Stimulated activated CD4-positive, alpha-beta T cell treated with anti-CD3 and anti-CD28 coated beads, Interleukin-4, amount 100 ng/mL, for 48 hours (primary cell): Measurements from ENCODE around the gene TUBB4B.
"Not testable (repeated sequence)": the region's sequence is repeated elsewhere in the genome, so short reads cannot be mapped to it uniquely, and the experiment has no call there.

Source experiments
- DNase-seq, 2 donors: peaks; one replicate each; pipeline ENCODE4 v3.0.0-alpha.2; 2020; ENCODE audit warnings: low read depth in 2 of 2

The TUBB4B gene

DNA sequence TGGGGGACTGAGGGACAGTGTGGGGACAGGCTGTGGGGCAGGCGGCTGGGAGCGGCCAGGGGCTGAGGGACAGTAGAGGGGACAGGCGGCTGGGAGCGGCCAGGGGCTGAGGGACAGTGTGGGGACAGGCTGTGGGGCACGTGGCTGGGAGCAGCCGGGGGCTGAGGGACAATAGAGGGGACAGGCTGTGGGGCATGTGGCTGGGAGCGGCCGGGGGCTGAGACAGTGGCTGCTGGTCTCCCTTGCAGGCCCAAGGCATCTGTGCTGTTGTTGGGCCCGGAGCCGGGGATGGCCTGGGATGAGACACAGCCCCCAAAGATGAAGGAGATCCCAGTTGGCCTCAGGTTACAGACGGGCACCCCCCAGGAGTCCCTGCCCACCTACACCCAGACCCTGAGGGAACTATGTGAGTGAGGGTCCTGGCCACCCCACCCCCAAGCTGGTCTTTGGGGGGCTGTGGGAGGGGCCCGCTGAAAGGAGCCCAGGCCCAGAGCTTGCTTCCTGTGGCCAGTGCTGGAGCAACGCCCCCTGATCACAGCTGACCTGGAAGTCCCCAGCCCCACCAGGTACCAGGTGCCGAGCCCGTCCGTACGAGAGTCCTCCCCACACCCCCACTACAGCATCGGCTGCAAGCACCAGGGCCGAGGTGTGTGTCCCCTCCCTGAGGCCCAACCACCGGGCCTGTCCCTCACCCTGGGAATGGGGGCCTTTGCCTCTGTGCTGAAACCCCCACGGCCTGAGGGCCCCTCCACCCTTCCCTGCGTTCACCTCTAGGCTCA lies 10.6 kb downstream of the TUBB4B start:
- DNase-seq = no peak

- DNase-seq = no peak
Measured at GRCh38 chr9:137252555-137253506, 11.7 kb downstream of the TUBB4B start.

DNA sequence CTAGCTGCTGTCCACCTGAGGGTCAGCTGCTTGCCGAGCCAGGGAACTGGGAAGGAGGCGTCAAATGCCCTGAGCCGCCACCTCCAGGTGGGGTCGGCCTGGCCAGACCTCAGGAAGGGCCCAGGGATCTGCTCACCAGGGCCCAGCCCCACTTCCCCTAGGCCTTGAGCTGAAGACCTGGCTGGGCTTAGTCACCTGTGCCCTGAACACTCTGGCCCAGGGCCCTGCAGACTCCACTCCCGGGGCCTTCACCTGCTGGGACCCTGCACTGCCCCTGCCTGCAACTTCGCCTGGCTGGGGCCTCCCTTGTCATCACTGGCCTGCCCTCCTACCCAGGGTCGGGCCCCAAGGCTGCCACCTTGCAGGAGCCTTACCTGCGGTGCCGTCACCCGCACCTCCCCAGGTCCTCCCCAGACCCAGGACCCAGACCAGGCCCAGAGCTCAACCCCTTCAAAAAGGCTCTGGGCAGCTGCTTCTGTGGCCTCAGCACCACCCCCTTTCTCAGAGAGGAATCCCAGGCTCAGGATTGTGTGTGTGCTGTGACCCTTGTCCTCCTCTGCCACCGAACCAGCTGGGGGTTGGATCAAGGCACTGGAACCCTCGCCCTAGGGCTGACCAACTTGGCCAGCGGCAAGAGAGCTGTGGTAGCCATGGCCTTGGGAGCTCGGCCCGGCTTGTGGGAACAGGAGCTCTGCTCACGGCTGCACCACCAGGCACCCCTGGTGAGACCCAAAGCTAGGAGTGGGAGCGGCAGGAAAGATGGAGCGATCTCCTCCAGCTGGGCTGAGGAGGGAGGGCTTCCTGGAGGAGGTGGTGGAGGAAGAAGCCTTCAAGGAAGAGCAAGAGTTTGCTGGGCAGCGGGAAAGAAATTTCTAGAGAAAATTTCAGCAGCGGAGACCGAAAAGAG lies 12.9 kb downstream of the TUBB4B start:
- DNase-seq = no peak

GRCh38 chr9:137254624-137255447 lies 13.7 kb downstream of the TUBB4B start, which contains the start of gene NELFB:
Gene NELFB (plus strand): TSS chr9:137255327.
- peak; percentile 94 to 97 for DNase-seq

GRCh38 chr9:137255448-137256114 lies 14.5 kb downstream of the TUBB4B start:
- peak in 1 of 2 donors; percentile 21 for DNase-seq

- DNase-seq = no peak
Measured at GRCh38 chr9:137256362-137256761, 15.3 kb downstream of the TUBB4B start.

DNA sequence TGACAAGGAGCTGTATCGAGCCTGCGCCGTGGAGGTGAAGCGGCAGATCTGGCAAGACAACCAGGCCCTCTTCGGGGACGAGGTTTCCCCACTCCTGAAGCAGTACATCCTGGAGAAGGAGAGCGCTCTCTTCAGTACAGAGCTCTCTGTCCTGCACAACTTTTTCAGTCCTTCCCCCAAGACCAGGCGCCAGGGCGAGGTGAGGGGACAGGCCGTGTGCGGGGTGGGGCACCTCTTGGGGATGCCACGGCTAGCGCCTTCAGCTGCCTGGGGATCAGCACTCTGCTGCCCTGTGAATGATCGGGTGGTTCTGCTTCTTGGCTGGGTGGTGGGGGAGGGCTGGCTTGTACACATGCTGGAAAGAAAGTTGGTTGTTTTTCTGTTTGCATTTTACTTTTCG lies 15.8 kb downstream of the TUBB4B start:
- no peak for DNase-seq

DNA sequence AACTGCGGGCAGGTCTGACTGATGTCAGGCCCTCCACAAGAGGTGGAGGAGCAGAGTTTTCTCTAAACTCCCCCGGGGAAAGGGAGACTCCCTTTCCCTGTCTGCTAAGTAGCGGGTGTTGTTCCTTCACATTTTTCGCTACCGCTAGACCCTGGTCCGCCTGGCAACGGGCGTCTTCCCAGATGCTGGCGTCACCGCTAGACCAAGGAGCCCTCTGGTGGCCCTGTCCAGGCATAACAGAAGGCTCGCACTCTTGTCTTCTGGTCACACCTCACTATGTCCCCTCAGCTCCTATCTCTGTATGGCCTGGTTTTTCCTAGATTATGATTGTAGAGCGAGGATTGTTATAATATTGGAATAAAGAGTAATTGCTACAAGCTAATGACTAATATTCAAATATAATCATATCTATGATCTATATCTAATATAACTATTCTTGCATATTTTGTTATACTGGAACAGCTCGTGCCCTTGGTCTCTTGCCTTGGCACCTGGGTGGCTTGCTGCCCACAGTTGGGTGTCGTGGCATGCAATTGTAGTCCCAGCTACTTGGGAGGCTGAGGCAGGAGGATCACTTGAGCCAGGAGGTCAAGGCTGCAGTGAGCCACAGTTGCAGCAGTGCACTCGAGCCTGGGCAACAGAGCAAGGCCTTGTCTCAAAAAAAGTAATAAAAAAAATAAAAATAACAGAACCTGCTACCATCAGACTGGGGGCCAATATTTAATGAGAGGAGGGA lies 21.3 kb downstream of the TUBB4B start:
- DNase-seq = not testable (repeated sequence)

DNA sequence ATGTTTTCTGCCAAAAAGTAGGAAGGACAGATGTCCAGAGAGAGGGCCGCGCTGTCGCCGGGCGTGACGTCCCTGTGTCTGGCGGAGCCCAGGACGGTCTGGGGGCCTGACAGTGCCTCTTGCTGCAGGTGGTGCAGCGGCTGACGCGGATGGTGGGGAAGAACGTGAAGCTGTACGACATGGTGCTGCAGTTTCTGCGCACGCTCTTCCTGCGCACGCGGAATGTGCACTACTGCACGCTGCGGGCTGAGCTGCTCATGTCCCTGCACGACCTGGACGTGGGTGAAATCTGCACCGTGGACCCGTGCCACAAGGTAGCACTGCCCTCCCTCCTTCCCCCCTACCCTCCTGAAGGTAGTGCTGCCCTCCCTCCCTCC lies 21.8 kb downstream of the TUBB4B start:
- no peak for DNase-seq

- no peak for DNase-seq
Measured at GRCh38 chr9:137263506-137263905, 22.4 kb downstream of the TUBB4B start.

DNA sequence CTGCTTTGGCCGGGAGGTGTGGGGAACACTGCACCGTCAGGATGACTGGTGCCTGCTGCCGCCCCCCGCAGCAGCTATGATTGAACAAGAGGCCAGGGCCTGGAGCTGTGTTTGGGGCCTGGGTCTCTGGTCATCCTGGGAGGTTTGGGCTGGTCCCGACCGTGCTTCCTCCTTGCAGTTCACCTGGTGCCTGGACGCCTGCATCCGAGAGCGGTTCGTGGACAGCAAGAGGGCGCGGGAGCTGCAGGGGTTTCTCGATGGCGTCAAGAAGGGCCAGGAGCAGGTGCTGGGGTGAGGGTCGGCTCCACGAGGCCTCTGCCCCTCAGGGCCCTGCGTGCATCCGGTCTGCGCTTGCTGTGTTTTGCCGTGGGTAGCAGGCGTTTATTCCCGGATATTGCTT lies 23.0 kb downstream of the TUBB4B start:
- DNase-seq = no peak

DNA sequence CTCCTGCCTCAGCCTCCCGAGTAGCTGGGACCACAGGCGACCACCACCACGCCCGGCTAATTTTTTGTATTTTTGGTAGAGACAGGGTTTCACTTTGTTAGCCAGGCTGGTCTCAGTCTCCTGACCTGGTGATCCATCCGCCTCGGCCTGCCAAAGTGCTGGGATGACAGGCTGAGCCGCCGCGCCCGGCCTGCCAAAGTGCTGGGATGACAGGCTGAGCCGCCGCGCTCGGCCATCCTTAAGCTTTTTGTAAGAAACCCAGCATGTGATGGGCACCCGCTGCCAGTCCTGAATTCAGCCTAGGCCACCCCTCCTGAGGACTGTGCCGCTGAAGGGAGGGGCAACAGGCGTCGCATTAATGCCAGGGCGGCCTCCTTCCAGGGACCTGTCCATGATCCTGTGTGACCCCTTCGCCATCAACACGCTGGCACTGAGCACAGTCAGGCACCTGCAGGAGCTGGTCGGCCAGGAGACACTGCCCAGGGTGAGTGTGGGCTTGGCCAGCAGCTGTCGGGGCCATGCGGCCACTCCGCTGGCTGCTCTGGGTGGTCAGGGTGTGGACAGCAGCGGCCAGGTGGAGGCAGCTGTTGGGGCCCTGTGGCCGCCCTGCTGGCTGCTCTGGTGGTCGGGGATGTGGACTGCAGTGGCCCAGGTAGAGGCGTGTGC lies 24.5 kb downstream of the TUBB4B start:
- DNase-seq = no peak

DNA sequence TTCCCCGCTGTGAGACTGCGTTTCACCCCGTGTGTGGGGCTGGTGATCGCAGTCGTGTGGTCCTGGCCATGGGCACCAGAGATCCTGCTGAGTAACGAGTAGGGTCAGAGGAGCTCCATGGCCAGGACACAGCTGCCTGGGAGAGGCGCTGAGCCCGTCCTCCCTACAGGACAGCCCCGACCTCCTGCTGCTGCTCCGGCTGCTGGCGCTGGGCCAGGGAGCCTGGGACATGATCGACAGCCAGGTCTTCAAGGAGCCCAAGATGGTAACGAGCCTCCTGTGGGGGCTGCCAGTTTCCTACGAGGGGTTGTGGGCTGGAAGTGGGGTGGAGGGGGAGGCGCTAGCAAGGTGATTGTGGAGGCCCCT lies 25.1 kb downstream of the TUBB4B start:
- DNase-seq = no peak

DNA sequence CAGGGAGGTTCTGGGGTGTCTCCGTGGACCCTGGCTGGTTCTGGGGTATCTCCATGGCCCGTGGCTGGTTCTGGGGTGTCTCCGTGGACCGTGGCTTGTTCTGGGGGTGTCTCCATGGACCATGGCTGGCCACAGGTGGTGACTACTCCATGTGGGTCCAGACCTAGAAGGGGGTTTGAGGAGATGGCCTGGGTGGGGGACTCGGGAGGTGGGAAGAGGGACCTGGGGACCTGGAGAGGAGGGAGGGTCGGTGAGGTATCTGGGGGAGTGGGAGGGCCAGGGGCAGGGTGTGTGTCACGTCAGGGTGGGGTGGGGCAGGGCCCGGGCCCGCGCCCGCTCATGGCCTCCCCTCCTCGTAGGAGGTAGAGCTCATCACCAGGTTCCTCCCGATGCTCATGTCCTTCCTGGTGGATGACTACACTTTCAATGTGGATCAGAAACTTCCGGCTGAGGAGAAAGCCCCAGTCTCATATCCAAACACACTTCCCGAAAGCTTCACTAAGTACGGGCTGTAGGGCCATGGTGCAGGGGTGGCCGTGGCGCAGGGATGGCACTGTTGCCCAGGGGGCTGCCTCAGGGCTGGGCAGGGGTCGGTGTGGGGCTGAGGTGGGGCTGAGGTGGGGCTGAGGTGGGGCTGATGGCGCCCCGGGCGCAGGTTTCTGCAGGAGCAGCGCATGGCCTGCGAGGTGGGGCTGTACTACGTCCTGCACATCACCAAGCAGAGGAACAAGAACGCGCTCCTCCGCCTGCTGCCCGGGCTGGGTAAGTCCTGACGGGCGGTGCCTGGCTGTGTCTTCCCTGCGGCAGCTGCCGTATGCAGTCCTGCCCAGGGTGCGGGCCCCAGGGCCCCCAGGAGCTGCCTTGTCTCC lies 25.7 kb downstream of the TUBB4B start:
- DNase-seq = no peak

DNA sequence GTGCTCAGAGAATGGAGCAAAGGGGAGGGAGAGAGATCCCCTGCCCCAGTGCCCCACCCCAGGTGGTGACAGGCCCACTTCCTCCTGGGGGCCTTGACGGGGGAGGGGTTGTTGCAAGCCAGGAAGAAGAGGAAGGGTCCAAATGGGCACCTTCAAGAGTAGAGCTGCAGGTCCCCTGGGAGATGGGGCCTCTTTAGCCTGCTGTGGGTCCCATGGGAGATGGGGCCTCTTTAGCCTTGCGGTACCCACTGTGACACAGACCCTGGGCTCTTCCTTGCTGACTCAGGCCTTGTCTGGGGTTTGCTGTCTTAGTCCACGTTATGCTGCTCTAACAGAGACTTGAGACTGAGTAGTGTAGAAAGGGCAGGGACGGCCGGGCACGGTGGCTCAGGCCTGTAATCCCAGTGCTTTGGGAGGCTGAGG lies 26.9 kb downstream of the TUBB4B start:
- no peak for DNase-seq

GRCh38 chr9:137268538-137269201 lies 27.6 kb downstream of the TUBB4B start:
- no peak for DNase-seq

GRCh38 chr9:137269231-137269772 lies 28.2 kb downstream of the TUBB4B start:
- DNase-seq = no peak
